ENCODE results near the gene MEIOSIN.

DNA sequence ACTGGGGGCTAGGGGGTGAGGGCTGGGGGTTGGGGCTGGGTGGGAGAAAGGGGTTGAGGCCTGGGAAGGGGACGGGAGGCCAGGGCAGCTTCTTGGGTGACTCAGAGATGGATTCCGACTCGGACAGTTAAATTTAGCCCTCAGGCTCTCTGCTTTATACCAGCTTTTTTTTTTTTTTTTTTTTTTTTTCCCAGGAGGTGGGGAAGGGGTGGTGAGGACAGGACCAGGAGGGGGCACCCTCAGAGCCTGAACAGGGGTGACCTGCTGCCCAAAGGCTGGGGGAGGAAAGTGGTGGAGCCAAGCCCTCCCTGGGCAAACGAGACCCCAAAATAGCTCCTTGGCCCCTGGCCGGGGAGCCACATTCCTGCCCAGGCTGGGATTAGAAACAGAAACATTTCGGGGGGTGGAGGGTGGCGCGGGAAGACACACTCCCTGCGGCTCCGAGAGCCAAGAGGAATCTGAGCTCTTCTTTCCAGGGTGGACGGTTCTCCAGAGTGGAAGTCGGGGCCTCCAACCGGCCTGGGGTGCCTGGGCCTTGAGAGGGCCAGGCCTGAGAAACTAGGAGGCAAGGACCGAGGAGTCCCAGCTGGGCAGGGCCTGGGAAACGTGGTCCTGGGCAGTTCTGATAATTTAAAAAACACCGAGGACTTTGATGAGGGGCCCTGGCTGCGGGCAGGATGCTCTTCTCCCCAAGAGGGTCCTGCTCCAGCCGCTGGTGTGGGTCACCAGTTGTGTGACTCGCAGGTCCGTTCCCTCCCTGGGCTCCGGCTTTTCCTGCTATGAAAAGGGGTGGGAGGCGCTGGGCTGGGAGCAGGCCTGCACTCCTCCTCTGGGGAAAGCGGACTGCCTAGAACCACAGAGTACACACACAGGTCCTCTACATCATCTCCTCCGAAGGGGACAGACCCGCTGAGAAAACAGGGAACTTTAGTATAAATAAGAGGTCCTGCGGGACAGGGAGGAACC, 49.9 kb downstream of the MEIOSIN start:
- TF ChIP-seq POLR2A (IDR thresholded peaks at IDR 0.05): no peak
- TF ChIP-seq, protein P1, sequence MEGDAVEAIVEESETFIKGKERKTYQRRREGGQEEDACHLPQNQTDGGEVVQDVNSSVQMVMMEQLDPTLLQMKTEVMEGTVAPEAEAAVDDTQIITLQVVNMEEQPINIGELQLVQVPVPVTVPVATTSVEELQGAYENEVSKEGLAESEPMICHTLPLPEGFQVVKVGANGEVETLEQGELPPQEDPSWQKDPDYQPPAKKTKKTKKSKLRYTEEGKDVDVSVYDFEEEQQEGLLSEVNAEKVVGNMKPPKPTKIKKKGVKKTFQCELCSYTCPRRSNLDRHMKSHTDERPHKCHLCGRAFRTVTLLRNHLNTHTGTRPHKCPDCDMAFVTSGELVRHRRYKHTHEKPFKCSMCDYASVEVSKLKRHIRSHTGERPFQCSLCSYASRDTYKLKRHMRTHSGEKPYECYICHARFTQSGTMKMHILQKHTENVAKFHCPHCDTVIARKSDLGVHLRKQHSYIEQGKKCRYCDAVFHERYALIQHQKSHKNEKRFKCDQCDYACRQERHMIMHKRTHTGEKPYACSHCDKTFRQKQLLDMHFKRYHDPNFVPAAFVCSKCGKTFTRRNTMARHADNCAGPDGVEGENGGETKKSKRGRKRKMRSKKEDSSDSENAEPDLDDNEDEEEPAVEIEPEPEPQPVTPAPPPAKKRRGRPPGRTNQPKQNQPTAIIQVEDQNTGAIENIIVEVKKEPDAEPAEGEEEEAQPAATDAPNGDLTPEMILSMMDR (IDR thresholded peaks at IDR 0.05): no peak

All from testis (tissue), 2 donors.